ENCODE results near the gene KRT36. TPM values are rescaled to one million over a fixed set of nuclear protein-coding genes. Genes with fewer than 3 reads are reported as not detected.

Gene KRT36
- total RNA-seq, 1 experiment from 2014 or later = not detected

- peaks cover 48% of the 10 kb centered on the region for H3K79me2 ChIP-seq (ENCODE audit: low read length)
- no TSS peak for BruUV-seq (replicated peaks)
- peaks cover 17% of the 10 kb centered on the region for H4K20me1 ChIP-seq (ENCODE audit: low read length)
- no peaks in the 10 kb centered on the region for H3K9me2 ChIP-seq (replicated peaks; ENCODE audit: low read length)
- peak overlapping the region; percentile 94 for H3K4me2 ChIP-seq (ENCODE audit: low read length)
- H3K9me3 ChIP-seq (ENCODE audit: low read length) = no peaks in the 10 kb centered on the region
- peaks cover 20% of the 10 kb centered on the region for H3K36me3 ChIP-seq (ENCODE audit: low read depth, low read length)
- CTCF ChIA-PET = interaction anchor here (3.5 kb wide), 1 partner anchor 19 kb away, joined by 22 read pairs; no protein-coding TSS in a partner anchor
- ATAC-seq = no peak
- POLR2A ChIA-PET (ENCODE audit: unreplicated experiment) = interaction anchor here (0.6 to 0.7 kb wide), 2 partner anchors 11 to 316 kb away, joined by 3 to 4 read pairs; no protein-coding TSS in a partner anchor
- peaks cover 35% of the 10 kb centered on the region for H3K4me1 ChIP-seq (ENCODE audit: insufficient read depth, low read length)
- no peaks in the 10 kb centered on the region for H3K27me3 ChIP-seq (ENCODE audit: low read length)
- no peak for DNase-seq
- TF ChIP-seq EZH2 (IDR thresholded peaks at IDR 0.05; ENCODE audit: low read length, unreplicated experiment) (no peak), CTCF (conservative IDR thresholded peaks at IDR 0.05; ENCODE audit: low read depth, low read length) (no peak), EZH2phosphoT487 (IDR thresholded peaks at IDR 0.05; ENCODE audit: borderline replicate concordance, low read length) (no peak)
- H3K9ac ChIP-seq (ENCODE audit: low read length) = peak overlapping the region; percentile 97
- H2AFZ ChIP-seq (ENCODE audit: low read length) = no peak overlapping the region
- H3K27ac ChIP-seq (ENCODE audit: low read length) = peak overlapping the region; percentile 97
- H3F3A ChIP-seq (ENCODE audit: low read length, unreplicated experiment) = peaks cover 12% of the 10 kb centered on the region
- intact Hi-C loops (cut with micrococcal nuclease) = loop anchor here (10.0 kb wide), 1 partner anchor 125 kb away; no protein-coding TSS in a partner anchor
- peak overlapping the region; percentile 90 for H3K4me3 ChIP-seq (ENCODE audit: low read length)
These were observed 39.8 kb upstream of the KRT36 start for GRCh38 chr17:41529491-41529915.

- H2AFZ ChIP-seq (ENCODE audit: low read length) = no peak overlapping the region
- peak overlapping the region; percentile 90 for H3K4me3 ChIP-seq (ENCODE audit: low read length)
- H3K79me2 ChIP-seq (ENCODE audit: low read length) = peaks cover 48% of the 10 kb centered on the region
- no peaks in the 10 kb centered on the region for H3K27me3 ChIP-seq (ENCODE audit: low read length)
- peak overlapping the region; percentile 97 for H3K9ac ChIP-seq (ENCODE audit: low read length)
- TF ChIP-seq CTCF (conservative IDR thresholded peaks at IDR 0.05; ENCODE audit: low read depth, low read length) = no peak
- no peak for TF ChIP-seq EZH2phosphoT487 (IDR thresholded peaks at IDR 0.05; ENCODE audit: borderline replicate concordance, low read length)
- no peak for TF ChIP-seq EZH2 (IDR thresholded peaks at IDR 0.05; ENCODE audit: low read length, unreplicated experiment)
- no peak for DNase-seq
- ChIA-PET CTCF (interaction anchor here (3.5 kb wide), 1 partner anchor 20 kb away, joined by 22 read pairs; no protein-coding TSS in a partner anchor), POLR2A (ENCODE audit: unreplicated experiment) (interaction anchor here (0.6 to 1.6 kb wide), 5 partner anchors 20 to 315 kb away, joined by 3 to 23 read pairs (median 4); no protein-coding TSS in a partner anchor)
- H3K9me3 ChIP-seq (ENCODE audit: low read length) = no peaks in the 10 kb centered on the region
- peak overlapping the region; percentile 94 for H3K4me2 ChIP-seq (ENCODE audit: low read length)
- peak overlapping the region; percentile 97 for H3K27ac ChIP-seq (ENCODE audit: low read length)
- no peaks in the 10 kb centered on the region for H3K9me2 ChIP-seq (replicated peaks; ENCODE audit: low read length)
- peaks cover 24% of the 10 kb centered on the region for H3K36me3 ChIP-seq (ENCODE audit: low read depth, low read length)
- H3F3A ChIP-seq (ENCODE audit: low read length, unreplicated experiment) = peaks cover 12% of the 10 kb centered on the region
- peaks cover 40% of the 10 kb centered on the region for H3K4me1 ChIP-seq (ENCODE audit: insufficient read depth, low read length)
- H4K20me1 ChIP-seq (ENCODE audit: low read length) = peaks cover 17% of the 10 kb centered on the region
- BruUV-seq (replicated peaks) = no TSS peak
- intact Hi-C loops (cut with micrococcal nuclease) = loop anchor here (10.0 kb wide), 1 partner anchor 124 kb away; no protein-coding TSS in a partner anchor
- no peak for ATAC-seq
These were observed 39.2 kb upstream of the KRT36 start for GRCh38 chr17:41528959-41529353.
